Activated CD8-positive, alpha-beta T cell treated with anti-CD3 and anti-CD28 coated beads for 36 hours (primary cell): ENCODE results near the gene IDUA. TPM values are rescaled to one million over a fixed set of nuclear protein-coding genes. Genes with fewer than 3 reads are reported as not detected.

ENCODE experiments used
- ATAC-seq: fragments of 200-7000 bp; cut with Tn5 transposase; one replicate; pipeline ENCODE4 v1.10.0; 2021; ENCODE audit warnings: mild to moderate bottlenecking, moderate library complexity
- CTCF ChIA-PET: fragments of 350-600 bp; sonication (Branson Sonifier 250); formaldehyde crosslinking; loops from one replicate; lab custom pipeline; 2021; ENCODE audit warnings: antibody characterized with exemption; lab: Charles Lee
- POLR2A ChIA-PET: fragments of 350-600 bp; sonication (Branson Sonifier 250); formaldehyde crosslinking; loops from one replicate; lab custom pipeline; 2021; ENCODE audit warnings: antibody characterized with exemption; lab: Charles Lee
- DNase-seq: peaks from one replicate; pipeline ENCODE4 v3.0.0-alpha.2; 2020
- H3K27ac Mint-ChIP-seq: one replicate; pipeline ENCODE4 v1.8.0; 2021; ENCODE audit warnings: mild to moderate bottlenecking, mixed read lengths
- H3K27me3 Mint-ChIP-seq: one replicate; pipeline ENCODE4 v1.8.0; 2021; ENCODE audit warnings: mixed read lengths
- H3K36me3 Mint-ChIP-seq: one replicate; pipeline ENCODE4 v1.8.0; 2021; ENCODE audit warnings: low read depth, mixed read lengths
- H3K4me1 Mint-ChIP-seq: one replicate; pipeline ENCODE4 v1.8.0; 2021; ENCODE audit warnings: low read depth, mixed read lengths
- H3K4me3 Mint-ChIP-seq: one replicate; pipeline ENCODE4 v1.8.0; 2021; ENCODE audit warnings: mild to moderate bottlenecking, moderate library complexity, mixed read lengths
- H3K9me3 Mint-ChIP-seq: one replicate; pipeline ENCODE4 v1.8.0; 2021; ENCODE audit warnings: mixed read lengths
- intact Hi-C: fragments of 100-400 bp; cut with micrococcal nuclease; formaldehyde crosslinking; loops from one replicate; pipeline ENCODE4 v1.10.0; 2022
- total RNA-seq, 2 experiments: library from RNA; stranded (reverse); gene quantifications; one replicate each; pipeline ENCODE4 v1.2.3, GENCODE V29; 2021
- TF ChIP-seq, protein P1 (sequence below): fragments of 200-600 bp; IDR thresholded peaks from one replicate; pipeline ENCODE4 v1.8.0; 2022; ENCODE audit warnings: antibody characterized with exemption, mild to moderate bottlenecking

The IDUA gene
- total RNA-seq, 2 experiments from 2014 or later = 4.8 to 5.4 TPM

DNA sequence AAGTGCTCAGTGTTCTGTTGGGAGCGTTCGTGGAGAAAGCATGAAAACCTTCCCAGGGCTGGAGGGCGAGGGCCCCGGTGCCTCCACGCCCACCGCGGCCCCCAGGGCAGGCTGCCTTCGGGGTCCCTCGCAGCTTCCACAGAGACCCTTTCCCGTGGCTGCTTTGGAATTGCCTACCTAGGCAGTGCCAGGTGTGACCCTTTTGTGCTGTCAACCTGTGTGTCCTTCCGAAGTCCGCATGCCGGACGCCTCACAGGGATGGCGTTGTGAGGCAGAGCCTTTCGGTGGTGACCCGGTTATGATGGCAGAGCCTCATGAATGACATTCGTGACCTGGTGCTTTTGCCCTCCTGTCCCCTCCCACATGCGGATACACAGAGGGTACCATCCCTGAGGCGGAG is 37.2 kb upstream of the IDUA start:
- Mint-ChIP-seq H3K27me3 (no peaks in the 10 kb centered on the region), H3K9me3 (no peaks in the 10 kb centered on the region), H3K36me3 (peaks cover under 1% of the 10 kb centered on the region), H3K4me3 (no peak overlapping the region), H3K27ac (no peak overlapping the region), H3K4me1 (no peaks in the 10 kb centered on the region)
- POLR2A ChIA-PET = no interaction called here
- ATAC-seq = no peak
- intact Hi-C loops = no loop called here
- TF ChIP-seq, protein P1, sequence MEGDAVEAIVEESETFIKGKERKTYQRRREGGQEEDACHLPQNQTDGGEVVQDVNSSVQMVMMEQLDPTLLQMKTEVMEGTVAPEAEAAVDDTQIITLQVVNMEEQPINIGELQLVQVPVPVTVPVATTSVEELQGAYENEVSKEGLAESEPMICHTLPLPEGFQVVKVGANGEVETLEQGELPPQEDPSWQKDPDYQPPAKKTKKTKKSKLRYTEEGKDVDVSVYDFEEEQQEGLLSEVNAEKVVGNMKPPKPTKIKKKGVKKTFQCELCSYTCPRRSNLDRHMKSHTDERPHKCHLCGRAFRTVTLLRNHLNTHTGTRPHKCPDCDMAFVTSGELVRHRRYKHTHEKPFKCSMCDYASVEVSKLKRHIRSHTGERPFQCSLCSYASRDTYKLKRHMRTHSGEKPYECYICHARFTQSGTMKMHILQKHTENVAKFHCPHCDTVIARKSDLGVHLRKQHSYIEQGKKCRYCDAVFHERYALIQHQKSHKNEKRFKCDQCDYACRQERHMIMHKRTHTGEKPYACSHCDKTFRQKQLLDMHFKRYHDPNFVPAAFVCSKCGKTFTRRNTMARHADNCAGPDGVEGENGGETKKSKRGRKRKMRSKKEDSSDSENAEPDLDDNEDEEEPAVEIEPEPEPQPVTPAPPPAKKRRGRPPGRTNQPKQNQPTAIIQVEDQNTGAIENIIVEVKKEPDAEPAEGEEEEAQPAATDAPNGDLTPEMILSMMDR = no peak
- CTCF ChIA-PET = interaction anchor here (0.7 to 1.0 kb wide), 2 partner anchors 13 to 15 kb away, joined by 3 to 4 read pairs; no protein-coding TSS in a partner anchor
- DNase-seq = no peak

DNA sequence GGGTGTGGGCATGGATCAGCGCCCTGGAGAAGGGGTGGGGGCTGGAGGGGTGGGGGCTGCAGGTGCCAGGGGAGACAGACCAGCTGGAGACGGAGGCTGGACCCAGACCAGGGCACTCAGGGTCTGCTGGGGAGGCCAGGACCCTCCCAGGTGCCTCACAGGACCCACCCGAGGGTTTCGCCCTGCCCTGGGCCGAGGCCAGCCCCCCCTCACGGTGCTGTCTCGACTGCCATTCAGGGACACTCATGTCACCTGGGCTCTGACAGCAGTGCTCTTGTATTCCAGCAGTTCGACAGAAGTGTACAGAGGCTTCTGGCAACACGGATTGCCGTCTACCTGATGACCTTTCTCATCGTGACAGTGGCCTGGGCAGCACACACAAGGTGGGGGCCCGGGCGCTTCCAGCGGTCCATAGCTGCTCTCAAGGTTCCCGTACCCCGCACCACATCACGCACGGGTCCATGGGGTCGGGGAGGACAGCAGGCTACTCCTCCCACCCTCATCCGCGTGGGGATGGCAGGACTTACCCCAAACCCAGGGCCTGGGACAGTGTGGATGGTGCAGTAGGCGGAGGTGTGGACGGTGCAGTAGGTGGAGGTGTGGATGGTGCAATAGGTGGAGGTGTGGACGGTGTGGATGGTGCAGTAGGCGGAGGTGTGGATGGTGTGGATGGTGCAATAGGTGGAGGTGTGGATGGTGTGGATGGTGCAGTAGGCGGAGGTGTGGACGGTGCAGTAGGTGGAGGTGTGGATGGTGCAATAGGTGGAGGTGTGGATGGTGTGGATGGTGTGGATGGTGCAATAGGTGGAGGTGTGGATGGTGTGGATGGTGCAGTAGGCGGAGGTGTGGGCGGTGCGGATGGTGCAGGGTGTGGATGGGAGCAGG is 36.5 kb upstream of the IDUA start:
- H3K36me3 Mint-ChIP-seq = peaks cover 3% of the 10 kb centered on the region
- H3K27ac Mint-ChIP-seq = no peak overlapping the region
- no peak overlapping the region for H3K4me3 Mint-ChIP-seq
- no peaks in the 10 kb centered on the region for H3K27me3 Mint-ChIP-seq
- DNase-seq (no peak), ATAC-seq (no peak)
- TF ChIP-seq, protein P1 = no peak
- H3K4me1 Mint-ChIP-seq = no peaks in the 10 kb centered on the region
- H3K9me3 Mint-ChIP-seq = no peaks in the 10 kb centered on the region
- intact Hi-C loops = no loop called here
- ChIA-PET POLR2A (no interaction called here), CTCF (interaction anchor here (0.7 kb wide), 1 partner anchor 15 kb away, joined by 3 read pairs; no protein-coding TSS in a partner anchor)

DNA sequence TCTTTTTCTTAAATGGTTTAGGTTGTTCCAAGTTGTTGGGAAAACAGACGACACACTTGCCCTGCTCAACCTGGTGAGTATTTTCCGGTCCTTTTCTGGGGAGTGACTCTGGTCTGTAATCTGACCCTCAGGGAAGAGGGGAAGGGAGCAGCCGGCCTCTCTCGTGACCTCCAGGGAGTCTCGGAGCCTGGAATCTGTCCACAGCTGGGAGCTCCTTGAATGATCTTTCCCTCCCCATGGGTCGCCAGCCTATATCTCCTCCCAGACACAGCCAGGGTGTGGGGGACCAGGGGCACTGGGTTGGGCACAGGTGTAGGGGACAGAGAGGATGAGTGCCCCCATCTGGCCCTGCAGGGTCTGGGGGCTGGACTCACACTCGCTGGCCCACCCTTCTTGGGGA is 35.7 kb upstream of the IDUA start:
- Mint-ChIP-seq H3K36me3 (peaks cover 3% of the 10 kb centered on the region), H3K4me3 (no peak overlapping the region), H3K4me1 (no peaks in the 10 kb centered on the region), H3K27me3 (no peaks in the 10 kb centered on the region), H3K27ac (no peak overlapping the region), H3K9me3 (no peaks in the 10 kb centered on the region)
- TF ChIP-seq, protein P1 = no peak
- ATAC-seq (no peak), DNase-seq (no peak)
- intact Hi-C loops = no loop called here
- CTCF ChIA-PET = no interaction called here
- POLR2A ChIA-PET = no interaction called here

DNA sequence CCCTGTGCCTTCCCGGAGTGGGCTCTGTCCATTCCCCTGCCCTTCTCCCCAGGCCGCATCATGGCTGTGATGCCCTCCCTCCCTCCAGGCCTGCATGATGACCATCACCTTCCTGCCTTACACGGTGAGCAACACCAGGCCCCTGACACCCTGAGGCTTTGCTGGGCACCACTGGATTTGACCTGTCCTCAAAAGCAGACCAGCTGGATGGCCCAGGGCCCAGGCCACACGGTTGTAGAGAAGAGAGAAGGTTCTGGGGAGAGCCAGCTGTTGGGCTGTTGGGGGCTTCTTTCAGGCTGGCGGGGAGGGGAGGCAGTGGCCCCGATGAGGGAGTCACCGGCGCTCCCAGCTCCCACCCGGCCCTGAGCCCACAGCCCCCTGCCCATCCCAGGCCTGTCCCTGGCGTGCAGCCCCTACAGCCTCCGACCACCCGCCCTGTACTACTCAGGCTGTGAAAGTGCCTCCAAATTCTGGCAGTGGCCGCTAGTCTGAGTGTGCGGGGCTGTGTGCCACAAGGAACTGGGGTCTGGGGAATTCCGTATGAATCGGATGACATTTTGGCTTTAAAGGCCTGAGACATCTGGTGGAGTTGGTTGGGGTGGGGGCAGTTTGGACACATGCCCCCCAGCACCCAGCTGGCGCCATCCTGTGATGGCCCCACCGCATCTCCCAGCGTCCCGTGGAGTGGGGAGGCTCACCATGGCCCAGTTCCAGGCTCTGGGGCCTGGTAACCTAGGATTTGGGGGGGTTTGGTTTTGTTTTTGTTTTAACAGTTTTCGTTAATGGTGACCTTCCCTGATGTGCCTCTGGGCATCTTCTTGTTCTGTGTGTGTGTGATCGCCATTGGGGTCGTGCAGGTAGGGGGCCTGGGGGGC is 35.0 kb upstream of the IDUA start:
- ATAC-seq (no peak), DNase-seq (no peak)
- intact Hi-C loops = no loop called here
- ChIA-PET CTCF (no interaction called here), POLR2A (no interaction called here)
- TF ChIP-seq, protein P1 = no peak
- Mint-ChIP-seq H3K9me3 (no peaks in the 10 kb centered on the region), H3K27me3 (no peaks in the 10 kb centered on the region), H3K27ac (no peak overlapping the region), H3K36me3 (peaks cover 3% of the 10 kb centered on the region), H3K4me1 (no peaks in the 10 kb centered on the region), H3K4me3 (no peak overlapping the region)
